ENCODE results near the gene RASGRP4. TPM values are rescaled to one million over a fixed set of nuclear protein-coding genes. Genes with fewer than 3 reads are reported as not detected.

Gene RASGRP4
- total RNA-seq, 2 experiments from 2014 or later: 1.0 to 1.3 TPM

GRCh38 chr19:38399081-38399480 lies 26.9 kb downstream of the RASGRP4 start:
- CTCF ChIA-PET: interaction anchor here (0.5 kb wide), 1 partner anchor 236 kb away, joined by 3 read pairs; no protein-coding TSS in a partner anchor
- POLR2A ChIA-PET: no interaction called here

GRCh38 chr19:38395381-38396114 lies 30.5 kb downstream of the RASGRP4 start:
- POLR2A ChIA-PET: interaction anchor here (0.6 kb wide), 1 partner anchor 226 kb away, joined by 3 read pairs; no protein-coding TSS in a partner anchor
- CTCF ChIA-PET: interaction anchor here (0.5 to 2.4 kb wide), 5 partner anchors 8 to 1078 kb away, joined by 3 to 7 read pairs (median 4); partner anchors contain the start of genes MRPS12, PSMD8 and SARS2

DNA sequence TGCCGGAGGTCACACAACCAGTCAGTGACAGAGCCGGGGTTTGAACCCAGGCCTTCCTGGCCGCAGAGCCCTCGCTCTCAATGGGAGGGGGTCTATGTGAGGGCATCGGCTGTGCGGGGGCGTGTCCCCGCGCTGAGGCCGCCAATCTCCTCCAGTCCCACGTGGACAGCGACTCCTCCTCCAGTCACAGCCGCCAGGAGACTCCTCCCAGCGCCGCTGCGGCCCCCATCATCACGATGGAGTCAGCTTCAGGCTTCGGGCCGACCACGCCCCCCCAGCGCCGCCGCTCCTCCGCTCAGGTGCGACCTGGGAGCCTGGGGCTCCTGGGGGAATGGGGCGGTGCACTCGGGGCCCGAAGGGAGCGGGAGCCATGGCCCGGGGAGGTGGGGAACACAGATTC lies 31.5 kb downstream of the RASGRP4 start:
- POLR2A ChIA-PET: interaction anchor here (1.2 kb wide), 1 partner anchor 20 kb away, joined by 5 read pairs; the partner anchor contains the start of gene PSMD8
- CTCF ChIA-PET: interaction anchor here (0.5 to 2.4 kb wide), 3 partner anchors 8 to 21 kb away, joined by 4 to 7 read pairs (median 5); partner anchors contain the start of genes FAM98C and PSMD8

GRCh38 chr19:38392707-38393308 lies 33.2 kb downstream of the RASGRP4 start:
- ChIA-PET CTCF (interaction anchor here (1.0 kb wide), 1 partner anchor 10 kb away, joined by 5 read pairs; the partner anchor contains the start of gene FAM98C), POLR2A (interaction anchor here (0.5 kb wide), 1 partner anchor 642 kb away, joined by 11 read pairs; no protein-coding TSS in a partner anchor)

DNA sequence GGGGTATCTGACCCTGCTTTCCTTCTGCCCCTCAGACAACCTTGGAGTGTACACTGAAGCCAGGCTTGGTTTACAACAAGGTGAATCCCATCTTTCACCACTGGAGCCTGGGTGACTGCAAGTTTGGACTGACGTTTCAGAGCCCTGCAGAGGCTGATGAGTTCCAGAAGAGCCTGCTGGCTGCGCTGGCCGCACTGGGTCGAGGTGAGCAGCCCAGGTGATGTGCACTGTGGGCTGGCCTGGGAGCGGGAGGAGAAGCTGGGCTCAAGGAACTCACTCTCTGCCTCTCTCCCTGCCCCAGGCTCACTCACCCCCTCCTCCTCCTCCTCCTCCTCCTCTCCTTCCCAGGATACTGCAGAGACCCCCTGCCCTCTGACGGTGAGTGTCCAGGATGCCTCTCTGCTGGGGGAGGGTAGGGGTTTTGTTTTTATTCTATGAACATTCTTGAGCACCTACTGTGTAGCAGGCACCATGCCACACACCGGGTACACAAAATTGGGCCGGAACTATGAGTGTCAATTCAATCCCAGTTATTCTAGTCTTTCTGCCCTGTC lies 34.0 kb downstream of the RASGRP4 start:
- ChIA-PET CTCF (interaction anchor here (1.0 kb wide), 1 partner anchor 11 kb away, joined by 5 read pairs; the partner anchor contains the start of gene FAM98C), POLR2A (no interaction called here)

DNA sequence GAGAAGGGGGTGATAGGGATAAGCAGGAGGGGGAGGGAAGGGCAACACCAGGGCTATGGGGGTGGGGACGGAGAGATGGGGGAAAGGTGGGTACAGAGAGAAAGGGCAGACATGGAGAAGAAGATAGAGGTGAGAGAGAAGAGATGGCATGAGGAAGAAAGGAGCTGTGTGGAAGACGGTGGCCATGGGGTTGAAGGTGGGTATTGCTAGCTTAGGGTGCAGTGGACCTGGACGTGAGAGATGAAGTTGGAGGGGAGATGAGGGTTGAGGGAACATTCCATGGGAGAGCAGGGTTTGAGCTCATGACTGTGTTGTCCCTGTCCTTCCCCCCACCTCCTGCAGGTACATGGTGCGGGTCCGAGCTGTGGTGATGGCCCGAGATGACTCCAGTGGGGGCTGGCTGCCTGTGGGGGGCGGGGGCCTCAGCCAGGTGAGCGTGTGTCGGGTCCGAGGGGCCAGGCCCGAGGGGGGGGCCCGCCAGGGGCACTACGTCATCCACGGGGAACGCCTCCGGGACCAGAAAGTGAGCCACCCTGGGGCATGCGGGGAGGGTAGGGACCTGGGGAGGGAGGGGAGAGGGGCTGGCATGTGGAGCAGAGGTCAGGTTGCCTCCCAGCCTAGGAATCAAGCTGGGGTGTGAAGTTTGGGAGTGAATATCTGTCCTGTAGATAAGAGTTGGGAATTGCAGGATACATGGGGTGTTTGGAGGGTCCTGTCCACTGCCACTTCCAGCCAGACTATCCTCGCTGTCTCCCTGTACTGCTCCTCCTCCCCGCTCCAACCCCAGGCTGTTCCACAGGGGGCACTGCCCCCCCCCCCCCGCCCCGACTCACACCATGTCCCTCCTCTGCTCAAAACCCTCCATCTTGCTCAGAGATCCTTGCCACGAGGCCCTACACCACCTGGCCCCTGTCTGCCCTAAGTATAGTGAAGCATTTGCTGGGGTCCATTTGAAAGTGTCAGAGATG lies 35.8 kb downstream of the RASGRP4 start:
- POLR2A ChIA-PET: interaction anchor here (0.6 kb wide), 1 partner anchor 12 kb away, joined by 5 read pairs; the partner anchor contains the start of gene FAM98C
- CTCF ChIA-PET: interaction anchor here (4.7 kb wide), 1 partner anchor 13 kb away, joined by 25 read pairs; the partner anchor contains the start of gene FAM98C

- POLR2A ChIA-PET: interaction anchor here (2.7 kb wide), 1 partner anchor 15 kb away, joined by 15 read pairs; the partner anchor contains the start of gene PSMD8
- CTCF ChIA-PET: interaction anchor here (4.7 kb wide), 1 partner anchor 14 kb away, joined by 25 read pairs; the partner anchor contains the start of gene FAM98C
These were observed 36.7 kb downstream of the RASGRP4 start for GRCh38 chr19:38389101-38389925.

- ChIA-PET CTCF (interaction anchor here (0.6 to 4.7 kb wide), 5 partner anchors 12 to 486 kb away, joined by 3 to 25 read pairs (median 4); partner anchors contain the start of genes CATSPERG and FAM98C), POLR2A (interaction anchor here (0.6 to 2.7 kb wide), 3 partner anchors 14 to 352 kb away, joined by 4 to 15 read pairs (median 5); partner anchors contain the start of genes FAM98C and PSMD8)
These were observed 37.5 kb downstream of the RASGRP4 start, which contains the start of gene SPRED3 for GRCh38 chr19:38388349-38389100. Gene SPRED3 (plus strand): TSS chr19:38388697. CDS start chr19:38390303, 1,606 bp downstream.

DNA sequence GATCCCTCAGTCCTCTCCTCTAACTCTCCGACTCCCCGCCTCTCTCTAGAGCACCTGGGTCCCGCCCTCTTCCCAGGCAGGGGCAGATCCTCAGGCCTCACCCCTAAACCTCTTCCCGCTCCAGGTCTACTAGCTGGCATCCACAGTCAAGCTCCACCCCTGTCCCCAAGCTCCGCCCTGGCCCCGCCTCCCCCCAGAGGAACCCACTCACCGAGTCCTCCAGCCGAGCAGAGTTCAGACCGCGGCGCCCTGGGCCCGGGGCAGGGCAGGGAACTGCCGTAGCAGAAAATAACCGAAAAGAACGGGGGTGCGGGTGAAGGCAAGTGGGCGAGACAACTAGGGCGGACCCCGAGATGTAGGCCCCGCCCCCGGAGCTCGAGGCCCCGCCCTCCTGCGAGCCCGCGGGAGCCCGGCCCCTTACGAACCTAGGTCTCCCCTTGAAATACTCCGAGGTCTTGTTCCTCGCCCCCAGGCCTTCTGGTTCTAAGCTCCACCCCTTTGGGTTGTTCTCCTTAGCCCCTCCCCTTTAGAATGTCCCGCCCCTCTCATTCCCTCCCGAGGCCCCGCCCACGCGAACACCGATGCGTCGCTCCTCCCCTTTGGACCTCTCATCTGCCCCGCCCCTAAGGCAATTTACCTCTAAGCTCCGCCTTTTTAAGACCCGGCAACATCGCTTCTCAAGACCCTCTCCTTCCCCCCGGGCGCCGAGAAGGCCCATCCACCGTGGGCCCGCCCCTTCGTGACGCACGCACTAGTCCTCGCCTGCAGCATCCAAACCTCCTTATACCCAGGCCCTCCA lies 38.3 kb downstream of the RASGRP4 start, which contains the start of gene GGN:
TSS of gene GGN (minus strand) at position 485 of the 799 bp plus-strand sequence. CDS start 773 bp downstream, outside the sequence.
- POLR2A ChIA-PET: interaction anchor here (0.6 to 2.7 kb wide), 3 partner anchors 13 to 352 kb away, joined by 4 to 15 read pairs (median 5); partner anchors contain the start of genes FAM98C and PSMD8
- CTCF ChIA-PET: interaction anchor here (1.0 to 4.7 kb wide), 5 partner anchors 9 to 485 kb away, joined by 3 to 25 read pairs (median 4); partner anchors contain the start of genes CATSPERG and FAM98C

DNA sequence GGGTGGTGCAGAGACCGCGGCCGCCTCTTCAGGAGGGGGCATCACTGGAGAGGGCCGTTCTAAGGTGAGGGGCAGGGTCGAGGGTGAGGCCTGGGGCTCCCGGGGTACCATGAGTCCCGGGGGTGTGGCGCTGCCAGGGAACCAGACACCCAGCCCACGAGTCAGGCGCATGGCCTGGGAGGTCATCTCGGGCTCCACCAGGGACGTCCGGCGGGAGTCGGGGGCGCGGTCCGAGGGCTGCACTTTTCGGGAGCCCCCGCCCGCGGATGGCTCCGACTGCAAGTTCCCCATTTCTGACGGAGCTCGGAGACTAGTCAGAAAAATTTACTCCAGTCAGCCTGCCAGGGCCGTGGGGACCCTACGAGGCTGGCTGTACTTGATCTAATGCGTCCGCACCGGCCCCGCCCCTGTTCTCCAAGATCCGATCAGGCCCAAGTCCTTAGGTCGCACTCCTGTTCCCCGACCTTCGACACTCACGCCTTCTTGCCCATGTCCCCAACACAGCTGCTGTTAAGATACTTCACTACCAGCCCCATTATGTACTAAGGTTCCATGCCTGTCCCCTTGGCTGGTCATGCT lies 39.0 kb downstream of the RASGRP4 start:
- ChIA-PET CTCF (interaction anchor here (1.0 to 4.7 kb wide), 4 partner anchors 9 to 485 kb away, joined by 3 to 25 read pairs (median 4); partner anchors contain the start of gene FAM98C), POLR2A (interaction anchor here (1.5 to 2.7 kb wide), 2 partner anchors 13 to 16 kb away, joined by 5 to 15 read pairs; partner anchors contain the start of genes FAM98C and PSMD8)

- ChIA-PET POLR2A (interaction anchor here (2.7 kb wide), 1 partner anchor 12 kb away, joined by 15 read pairs; the partner anchor contains the start of gene PSMD8), CTCF (interaction anchor here (1.0 to 4.7 kb wide), 2 partner anchors 10 to 16 kb away, joined by 3 to 25 read pairs; partner anchors contain the start of gene FAM98C)
These were observed 39.6 kb downstream of the RASGRP4 start for GRCh38 chr19:38386300-38386970.

DNA sequence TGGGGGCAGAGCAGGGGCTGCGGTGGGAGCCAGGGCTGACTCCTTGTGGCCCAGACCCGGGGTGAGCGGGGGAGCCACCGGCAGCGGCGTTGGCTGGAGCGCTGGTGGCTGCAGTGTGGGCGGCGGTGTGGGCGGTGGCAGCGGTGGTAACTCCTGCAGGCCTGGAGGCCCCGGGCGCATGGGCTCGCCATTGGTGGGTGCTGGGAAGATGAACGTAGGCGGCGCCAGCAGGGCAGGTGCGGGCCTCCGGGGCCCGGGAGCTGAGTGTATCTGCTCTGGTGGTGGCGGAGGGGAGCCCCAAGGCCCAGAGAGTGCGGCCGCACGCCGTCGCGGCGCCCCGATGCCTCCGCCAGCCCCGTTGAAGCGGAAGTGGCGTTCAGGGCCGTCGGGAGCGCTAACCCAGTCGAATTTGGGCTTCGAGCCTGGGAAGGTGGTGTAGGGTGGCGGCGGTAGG lies 40.2 kb downstream of the RASGRP4 start:
- POLR2A ChIA-PET: no interaction called here

GRCh38 chr19:38385057-38385803 lies 40.8 kb downstream of the RASGRP4 start:
- CTCF ChIA-PET: interaction anchor here (0.5 kb wide), 1 partner anchor 127 kb away, joined by 3 read pairs; no protein-coding TSS in a partner anchor
- POLR2A ChIA-PET: no interaction called here

More for the DNA sequence above, 40.2 kb downstream of the RASGRP4 start:
- CTCF ChIA-PET: interaction anchor here (0.5 kb wide), 1 partner anchor 127 kb away, joined by 3 read pairs; no protein-coding TSS in a partner anchor
